ENCODE measurements around the gene RAD51B. TPM values are rescaled to one million over a fixed set of nuclear protein-coding genes. Genes with fewer than 3 reads are reported as not detected.

Gene RAD51B
- total RNA-seq, 1 experiment from 2014 or later: 16.7 TPM

DNA sequence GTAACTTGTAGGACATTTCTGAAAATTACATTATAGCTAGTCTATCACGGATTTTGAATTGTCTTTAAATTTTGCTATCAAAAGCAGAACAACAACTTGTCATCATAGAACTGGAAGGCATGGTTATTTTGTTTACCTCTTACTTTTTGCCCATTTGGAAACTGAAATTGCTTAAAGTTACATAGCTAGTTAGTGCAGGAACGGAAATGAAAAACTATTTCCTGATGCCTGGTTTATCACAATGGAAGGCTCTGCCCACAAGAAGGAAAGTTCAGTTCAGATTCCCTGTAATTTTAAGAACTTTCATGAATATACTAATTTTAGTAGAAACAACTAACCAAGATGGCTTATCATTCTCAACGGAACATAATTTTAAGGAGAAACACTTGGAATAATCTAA is 427.7 kb downstream of the RAD51B start:
- DNase-seq: no peak
- WGBS (ENCODE audit: extremely low coverage, insufficient read length, low lambda C conversion rate): no CpG with 5 or more reads among the region's 3 CpGs
- Histone ChIP-seq H3K4me2 (ENCODE audit: insufficient read depth, insufficient read length, low read length) (no peak overlapping the region), H3K27ac (ENCODE audit: insufficient read length, low read depth, low read length) (no peak overlapping the region), H3K4me1 (ENCODE audit: insufficient read depth, low read length) (peaks cover 9% of the 10 kb centered on the region; the same call in 1 of the 2 replicates), H3K4ac (ENCODE audit: low read depth, low read length) (no peak overlapping the region), H2AK5ac (ENCODE audit: insufficient read length, low read length) (no peak overlapping the region), H2BK15ac (ENCODE audit: low read depth, low read length) (no peak overlapping the region), H2BK5ac (ENCODE audit: insufficient read length, low read length) (no peak overlapping the region), H3K23ac (ENCODE audit: insufficient read length, low read depth, low read length) (no peak overlapping the region), H3K14ac (ENCODE audit: insufficient read depth, low read length) (no peak overlapping the region), H3K23me2 (ENCODE audit: insufficient read length, low read depth, low read length, poor library complexity, severe bottlenecking) (no peaks in the 10 kb centered on the region), H3K79me2 (ENCODE audit: insufficient read depth, low read length) (no peaks in the 10 kb centered on the region), H2BK12ac (ENCODE audit: insufficient read length, low read depth, low read length) (no peak overlapping the region), H4K91ac (ENCODE audit: insufficient read length, low read depth, low read length) (no peak overlapping the region), H3K27me3 (ENCODE audit: insufficient read depth, low read length) (no peaks in the 10 kb centered on the region), H3K18ac (ENCODE audit: insufficient read length, low read depth, low read length) (no peak overlapping the region), H3K9me3 (ENCODE audit: control insufficient read depth, low read depth, low read length) (no peaks in the 10 kb centered on the region), H4K20me1 (ENCODE audit: control insufficient read depth, insufficient read depth, insufficient read length) (no peaks in the 10 kb centered on the region), H3K56ac (ENCODE audit: insufficient read length, low read depth, low read length) (no peak overlapping the region), H4K5ac (ENCODE audit: insufficient read length, low read depth, low read length) (no peak overlapping the region), H3K9ac (ENCODE audit: extremely low read depth, insufficient read length, low read length) (no peak overlapping the region), H2AFZ (ENCODE audit: low read length) (no peak overlapping the region), H3K79me1 (ENCODE audit: insufficient read depth, low read depth, low read length, poor library complexity, severe bottlenecking) (no peaks in the 10 kb centered on the region), H2BK120ac (ENCODE audit: low read depth, low read length, poor library complexity, severe bottlenecking) (no peak overlapping the region), H2BK20ac (ENCODE audit: low read depth, low read length, poor library complexity, severe bottlenecking) (no peak overlapping the region), H3T11ph (ENCODE audit: low read length) (no peak overlapping the region), H4K8ac (replicated peaks; ENCODE audit: insufficient read length, low read depth, low read length) (no peak overlapping the region)
- Mint-ChIP-seq H3K27ac (no peak overlapping the region), H3K27me3 (ENCODE audit: low read depth) (no peaks in the 10 kb centered on the region), H3K4me1 (peaks cover 74 to 76% of the 10 kb centered on the region in 2 experiments), H3K4me3 (no peak overlapping the region), H3K9me3 (no peaks in the 10 kb centered on the region), H3K36me3 (ENCODE audit: insufficient read depth in 1 of 3, low read depth in 3 of 3) (no peaks in the 10 kb centered on the region)
- TF ChIP-seq, protein P1, sequence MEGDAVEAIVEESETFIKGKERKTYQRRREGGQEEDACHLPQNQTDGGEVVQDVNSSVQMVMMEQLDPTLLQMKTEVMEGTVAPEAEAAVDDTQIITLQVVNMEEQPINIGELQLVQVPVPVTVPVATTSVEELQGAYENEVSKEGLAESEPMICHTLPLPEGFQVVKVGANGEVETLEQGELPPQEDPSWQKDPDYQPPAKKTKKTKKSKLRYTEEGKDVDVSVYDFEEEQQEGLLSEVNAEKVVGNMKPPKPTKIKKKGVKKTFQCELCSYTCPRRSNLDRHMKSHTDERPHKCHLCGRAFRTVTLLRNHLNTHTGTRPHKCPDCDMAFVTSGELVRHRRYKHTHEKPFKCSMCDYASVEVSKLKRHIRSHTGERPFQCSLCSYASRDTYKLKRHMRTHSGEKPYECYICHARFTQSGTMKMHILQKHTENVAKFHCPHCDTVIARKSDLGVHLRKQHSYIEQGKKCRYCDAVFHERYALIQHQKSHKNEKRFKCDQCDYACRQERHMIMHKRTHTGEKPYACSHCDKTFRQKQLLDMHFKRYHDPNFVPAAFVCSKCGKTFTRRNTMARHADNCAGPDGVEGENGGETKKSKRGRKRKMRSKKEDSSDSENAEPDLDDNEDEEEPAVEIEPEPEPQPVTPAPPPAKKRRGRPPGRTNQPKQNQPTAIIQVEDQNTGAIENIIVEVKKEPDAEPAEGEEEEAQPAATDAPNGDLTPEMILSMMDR (conservative IDR thresholded peaks at IDR 0.05): no peak
